NCI-H146 (cell line): ENCODE results near the gene CCL27.
A peak's percentile ranks its signal among the peaks of the same experiment; 100 is the strongest.
"Not testable (repeated sequence)": the region's sequence is repeated elsewhere in the genome, so short reads cannot be mapped to it uniquely, and the experiment has no call there.

Experiments used
- DNase-seq: peaks from one replicate; lab custom pipeline; 2025; lab: John Stamatoyannopoulos, UW

Gene CCL27

GRCh38 chr9:34651321-34651720 lies 11.1 kb downstream of the CCL27 start:
- DNase-seq = no peak

- DNase-seq = no peak
These were observed 11.6 kb downstream of the CCL27 start for GRCh38 chr9:34650816-34651215.

- DNase-seq = no peak
These were observed 13.8 kb downstream of the CCL27 start for GRCh38 chr9:34648673-34649072.

- DNase-seq = no peak
These were observed 14.8 kb downstream of the CCL27 start for GRCh38 chr9:34647651-34648050.

- DNase-seq = no peak
These were observed 15.4 kb downstream of the CCL27 start for GRCh38 chr9:34647084-34647403.

- DNase-seq = peak; percentile 97
These were observed 16.0 kb downstream of the CCL27 start, which contains the start of gene GALT for GRCh38 chr9:34646211-34647083. Gene GALT, plus strand, starts transcription at chr9:34646675. Its CDS starts 30 bp downstream, at chr9:34646705.

- DNase-seq = no peak
These were observed 17.6 kb downstream of the CCL27 start for GRCh38 chr9:34644766-34645314.

- no peak for DNase-seq
These were observed 19.8 kb downstream of the CCL27 start for GRCh38 chr9:34642679-34643078.

- not testable (repeated sequence) for DNase-seq
These were observed 23.1 kb downstream of the CCL27 start for GRCh38 chr9:34639322-34639721.

GRCh38 chr9:34638138-34638445 lies 24.4 kb downstream of the CCL27 start:
- DNase-seq = no peak

GRCh38 chr9:34637356-34638137 lies 24.9 kb downstream of the CCL27 start, which contains the start of gene SIGMAR1:
Gene SIGMAR1, minus strand, starts transcription at chr9:34637787. Its CDS starts 90 bp downstream, at chr9:34637697.
- peak; percentile 96 for DNase-seq

- no peak for DNase-seq
These were observed 25.6 kb downstream of the CCL27 start for GRCh38 chr9:34636791-34637355.

- DNase-seq = no peak
These were observed 26.9 kb downstream of the CCL27 start for GRCh38 chr9:34635556-34635955.

- no peak for DNase-seq
These were observed 27.8 kb downstream of the CCL27 start for GRCh38 chr9:34634551-34635248.

GRCh38 chr9:34633851-34634550 lies 28.5 kb downstream of the CCL27 start:
- peak; percentile 73 for DNase-seq

- DNase-seq = no peak
These were observed 29.3 kb downstream of the CCL27 start for GRCh38 chr9:34633166-34633565.

- no peak for DNase-seq
These were observed 31.9 kb downstream of the CCL27 start for GRCh38 chr9:34630402-34631154.

GRCh38 chr9:34629491-34629808 lies 33.0 kb downstream of the CCL27 start:
- no peak for DNase-seq

- peak; percentile 73 for DNase-seq
These were observed 33.6 kb downstream of the CCL27 start, which contains the start of gene ARID3C for GRCh38 chr9:34628656-34629490. Gene ARID3C, minus strand, starts transcription at chr9:34629066. Its CDS starts 1,052 bp downstream, at chr9:34628014.
